DND-41 (cell line): ENCODE measurements around the gene TRANK1.

Source experiments
- CTCF ChIP-seq: IDR thresholded peaks from 2 replicates; pipeline ENCODE4 v1.5.1; 2012; ENCODE audit warnings: borderline replicate concordance, low read length, moderate library complexity, mild to moderate bottlenecking; ENCODE audit not compliant: poor library complexity, severe bottlenecking; ENCODE audit errors: extremely low read depth
- EZH2 ChIP-seq: IDR thresholded peaks from 3 replicates; pipeline ENCODE4 v1.6.1; 2012; ENCODE audit warnings: borderline replicate concordance, low read depth, mild to moderate bottlenecking, moderate library complexity, low read length, inconsistent platforms; ENCODE audit not compliant: severe bottlenecking

GRCh38 chr3:36937492-36937891 is 7.4 kb downstream of the TRANK1 start:
- TF ChIP-seq EZH2: no peak
- no peak for TF ChIP-seq CTCF
